RPMI7951 (cell line): Measurements from ENCODE around the gene TRAF5. TPM values are rescaled to one million over a fixed set of nuclear protein-coding genes. Genes with fewer than 3 reads are reported as not detected.
"Not testable (repeated sequence)": the region's sequence is repeated elsewhere in the genome, so short reads cannot be mapped to it uniquely, and the experiment has no call there.

Source experiments
- DNase-seq: peaks from one replicate; pipeline ENCODE4 v3.0.0-alpha.2; 2012; ENCODE audit warnings: low read depth
- total RNA-seq: library from RNA; depleted of rRNA; stranded (reverse); fragments of >200 nt; shearing (Covaris generic); gene quantifications from 2 replicates; pipeline ENCODE4 v1.2.3, GENCODE V29; 2014; rRNA removed

The TRAF5 gene, protein sequence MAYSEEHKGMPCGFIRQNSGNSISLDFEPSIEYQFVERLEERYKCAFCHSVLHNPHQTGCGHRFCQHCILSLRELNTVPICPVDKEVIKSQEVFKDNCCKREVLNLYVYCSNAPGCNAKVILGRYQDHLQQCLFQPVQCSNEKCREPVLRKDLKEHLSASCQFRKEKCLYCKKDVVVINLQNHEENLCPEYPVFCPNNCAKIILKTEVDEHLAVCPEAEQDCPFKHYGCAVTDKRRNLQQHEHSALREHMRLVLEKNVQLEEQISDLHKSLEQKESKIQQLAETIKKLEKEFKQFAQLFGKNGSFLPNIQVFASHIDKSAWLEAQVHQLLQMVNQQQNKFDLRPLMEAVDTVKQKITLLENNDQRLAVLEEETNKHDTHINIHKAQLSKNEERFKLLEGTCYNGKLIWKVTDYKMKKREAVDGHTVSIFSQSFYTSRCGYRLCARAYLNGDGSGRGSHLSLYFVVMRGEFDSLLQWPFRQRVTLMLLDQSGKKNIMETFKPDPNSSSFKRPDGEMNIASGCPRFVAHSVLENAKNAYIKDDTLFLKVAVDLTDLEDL
- total RNA-seq = 6.4 and 7.9 TPM in 2 replicates

DNA sequence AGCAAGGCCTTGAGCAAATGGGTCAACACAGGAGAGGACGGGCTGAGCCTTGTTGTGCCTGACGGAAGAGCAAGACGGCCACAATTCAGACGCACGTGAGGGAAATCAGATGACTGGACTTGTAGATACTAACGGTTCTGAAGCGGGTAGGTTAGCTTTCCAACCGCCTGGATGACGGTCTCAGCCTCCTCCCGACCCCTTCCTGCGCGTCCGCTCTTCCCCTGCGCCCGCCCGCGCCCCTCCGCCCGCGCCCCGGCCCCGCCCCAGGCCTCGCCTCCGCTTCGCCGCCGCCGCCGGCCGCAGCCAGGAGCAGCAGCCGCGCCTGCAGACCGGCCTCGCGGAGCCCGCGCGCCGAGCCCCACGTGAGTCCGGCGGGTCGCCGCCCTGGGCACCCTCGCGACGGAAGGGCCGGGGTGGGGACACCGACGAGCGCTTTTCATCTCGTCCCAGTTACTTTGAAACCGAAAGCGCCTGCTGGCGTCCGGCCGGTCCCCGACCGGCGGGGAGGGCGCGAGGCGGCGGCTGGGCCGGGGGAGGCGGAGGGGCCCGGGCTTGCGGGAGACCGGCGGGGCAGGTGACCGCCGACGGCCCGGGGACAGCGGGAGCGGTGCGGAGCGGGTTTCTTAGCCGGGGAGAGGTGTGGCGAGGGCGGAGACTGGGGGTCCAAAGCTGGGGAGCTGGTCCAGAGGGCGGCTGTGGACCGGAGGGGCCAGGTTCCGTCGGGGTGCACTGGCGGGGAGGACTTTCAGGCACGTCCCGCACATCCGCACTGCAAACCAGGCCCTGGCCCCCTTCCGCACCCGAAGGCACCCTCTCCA lies at the start of gene TRAF5:
TSS of gene TRAF5 (plus strand) at position 306 of the 818 bp plus-strand sequence. CDS start 26,407 bp downstream, outside the sequence.
- DNase-seq = peak; percentile 51

DNA sequence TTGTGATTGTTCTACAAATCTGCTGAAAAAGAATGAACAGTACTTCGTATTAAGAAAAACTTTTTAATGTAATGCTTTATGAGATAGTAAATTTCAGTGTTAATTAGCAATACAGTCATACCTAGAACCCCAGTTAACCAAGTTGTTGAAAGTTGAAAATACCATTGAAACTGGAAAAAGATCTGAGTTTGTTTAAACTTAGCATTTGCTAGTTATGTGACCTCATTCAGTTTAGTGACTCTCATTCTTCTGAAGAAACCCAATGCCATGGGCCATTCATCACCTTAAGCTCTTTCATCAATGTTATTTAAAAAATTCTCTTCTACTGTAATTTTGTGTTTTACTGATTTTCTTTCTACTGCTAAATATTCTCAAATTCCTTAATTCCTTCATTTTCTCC lies 47.3 kb upstream of the TRAF5 start:
- no peak for DNase-seq

DNA sequence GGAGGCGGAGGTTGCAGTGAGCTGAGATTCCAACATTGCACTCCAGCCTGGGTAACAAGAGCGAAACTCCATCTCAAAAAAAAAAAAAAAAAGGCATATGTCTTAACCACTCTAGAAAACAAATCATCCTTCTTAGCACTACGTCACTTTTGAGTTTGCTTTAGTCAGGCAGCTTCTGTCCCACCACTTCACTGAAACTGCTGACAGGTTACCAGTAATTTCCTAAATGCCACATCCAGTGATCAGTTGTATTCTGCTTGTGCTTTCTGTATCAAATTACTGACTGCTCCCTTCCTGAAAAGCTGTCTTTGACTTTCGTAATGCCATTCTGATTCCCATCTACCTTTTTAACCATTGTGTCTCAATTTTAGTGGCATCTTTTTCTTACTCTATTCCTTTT lies 45.7 kb upstream of the TRAF5 start:
- DNase-seq = no peak

DNA sequence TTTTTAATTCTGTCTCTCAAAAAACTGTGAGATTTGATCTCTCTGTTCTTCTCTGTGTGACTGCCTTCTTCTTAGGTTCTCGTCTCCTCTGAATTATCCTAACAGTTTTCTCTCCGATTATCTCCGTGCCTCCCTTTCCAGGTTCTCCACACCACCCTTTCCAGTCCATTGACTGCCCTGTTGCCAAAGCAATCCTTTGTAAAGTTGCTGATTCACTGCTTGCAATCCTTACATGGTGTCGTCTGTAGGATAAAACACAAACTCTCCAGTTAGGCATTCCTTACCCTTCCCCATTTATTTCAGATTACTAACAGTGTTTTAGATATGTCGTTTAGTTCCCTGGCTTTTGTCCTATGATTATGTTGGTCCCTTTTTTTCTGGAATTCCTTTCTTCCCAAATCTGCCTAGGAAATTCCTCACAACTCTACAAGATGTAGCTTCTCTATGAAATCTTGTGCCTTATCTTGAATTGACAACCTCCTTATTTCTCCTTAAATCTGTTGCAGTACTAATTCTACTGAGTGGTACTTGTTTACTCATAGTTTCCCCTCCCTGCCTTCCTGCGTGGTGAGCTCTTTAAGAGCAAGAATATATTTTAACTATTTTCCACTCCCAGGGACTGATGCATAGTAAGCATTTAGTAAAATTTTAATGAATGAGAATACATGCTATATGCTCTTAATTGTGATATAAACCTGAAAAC lies 45.2 kb upstream of the TRAF5 start:
- DNase-seq = no peak

DNA sequence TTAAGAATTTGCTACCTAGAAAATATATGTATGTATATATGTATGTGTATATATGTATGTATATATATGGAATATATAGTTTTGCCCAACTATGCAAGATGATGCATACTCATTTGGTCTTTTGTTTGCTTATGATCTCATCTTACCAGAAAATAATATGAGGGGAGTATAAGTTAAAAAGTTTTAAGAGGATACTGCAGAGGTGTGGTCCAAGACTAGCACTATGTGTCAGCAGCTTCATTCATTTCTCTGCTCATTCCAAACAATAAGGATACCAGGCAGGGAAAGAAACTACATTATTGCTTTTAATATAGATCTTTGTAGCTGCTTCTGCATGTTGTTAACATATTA lies 44.6 kb upstream of the TRAF5 start:
- DNase-seq = no peak

DNA sequence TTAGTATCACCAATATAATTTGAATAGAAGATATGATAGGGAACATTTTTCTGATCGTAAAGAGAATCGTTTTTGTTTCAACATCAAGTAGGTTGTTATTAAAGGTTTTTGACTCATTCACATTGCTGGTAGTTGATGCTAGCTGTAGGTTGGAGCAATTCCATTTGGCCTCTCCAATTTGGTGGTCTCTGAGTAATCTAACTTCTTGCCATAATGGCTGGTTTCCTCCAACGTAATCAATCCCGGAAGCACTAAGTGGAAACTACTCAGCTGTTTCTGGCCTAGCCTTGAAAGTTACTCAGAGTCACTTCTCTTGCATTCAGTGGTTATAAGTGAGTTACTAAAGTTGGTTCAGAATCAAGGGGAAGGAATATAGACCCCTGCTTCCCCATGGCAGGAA lies 41.4 kb upstream of the TRAF5 start:
- DNase-seq = no peak

DNA sequence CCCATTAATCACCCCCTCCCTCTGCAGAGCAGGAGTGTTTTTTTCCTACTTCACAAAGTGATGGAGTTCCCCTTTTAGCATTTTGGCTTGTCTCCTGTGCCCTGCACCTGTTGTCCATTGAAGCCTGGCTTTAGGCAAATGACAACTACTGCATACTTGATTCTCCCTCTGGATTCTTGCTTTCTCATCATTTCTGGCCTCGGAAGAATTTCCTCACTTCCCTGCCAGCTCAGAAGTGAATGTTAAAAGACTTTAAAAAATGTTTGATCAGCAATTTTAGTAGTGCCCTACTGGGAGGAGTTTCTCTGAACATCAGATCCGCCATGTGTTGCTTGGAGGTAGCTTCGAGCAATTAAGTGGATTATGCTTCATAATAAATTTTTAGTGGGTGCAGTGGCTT lies 39.4 kb upstream of the TRAF5 start:
- DNase-seq = no peak

DNA sequence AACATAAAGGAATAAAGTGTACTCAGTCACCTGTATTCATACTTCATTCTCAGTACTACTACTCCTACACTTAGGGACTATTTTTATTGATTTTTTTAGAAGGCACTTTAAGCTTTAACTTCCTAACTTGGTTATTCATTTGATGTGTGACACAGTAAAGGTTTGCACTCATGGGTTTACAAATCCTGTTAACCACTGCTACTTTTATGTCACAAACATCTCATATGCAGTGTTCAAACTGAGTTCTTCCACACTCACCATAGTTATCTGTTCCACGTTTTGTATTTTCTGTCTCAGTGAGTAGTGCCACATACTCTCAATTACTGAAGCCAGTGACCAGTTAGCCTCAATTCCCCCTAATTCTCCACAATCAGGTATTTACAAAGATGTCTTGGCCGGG lies 34.2 kb upstream of the TRAF5 start:
- DNase-seq = no peak

DNA sequence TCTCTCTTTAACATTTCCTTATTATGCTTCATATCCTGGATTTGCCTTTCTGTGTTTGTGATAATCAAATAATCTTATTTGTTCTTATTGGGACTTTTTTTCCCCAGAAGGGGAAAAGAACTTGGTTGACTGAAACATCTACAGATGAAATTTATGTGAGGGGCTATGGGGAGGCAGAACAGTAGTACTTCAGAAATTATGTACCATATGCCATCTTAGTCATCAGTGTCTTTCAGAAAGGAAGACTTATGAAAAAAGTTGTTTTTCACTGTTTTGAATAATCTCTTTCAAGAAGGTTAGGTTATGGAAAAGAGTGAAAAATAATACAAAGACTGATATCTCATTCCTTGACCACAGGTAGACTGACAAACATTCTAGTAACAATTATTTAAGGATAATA lies 30.2 kb upstream of the TRAF5 start:
- DNase-seq = no peak

DNA sequence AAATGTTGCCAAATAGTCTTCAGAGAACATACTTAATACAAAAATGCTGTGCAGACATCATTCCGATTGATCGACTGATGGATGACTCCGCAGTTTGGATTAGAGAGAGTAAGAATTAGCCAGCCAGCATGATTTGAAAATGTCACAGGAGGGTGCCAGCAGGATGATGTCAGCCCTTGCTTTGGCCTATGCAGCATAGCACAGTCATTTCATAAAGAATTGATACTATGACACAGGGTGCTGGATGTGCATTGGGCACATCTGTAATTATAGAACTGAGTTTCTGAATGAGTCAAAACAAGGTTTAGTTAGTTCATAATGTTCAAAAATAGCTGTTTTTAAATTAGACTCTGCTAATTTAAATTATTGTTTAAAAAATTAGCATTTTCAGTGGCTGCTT lies 21.6 kb upstream of the TRAF5 start:
- DNase-seq = no peak

DNA sequence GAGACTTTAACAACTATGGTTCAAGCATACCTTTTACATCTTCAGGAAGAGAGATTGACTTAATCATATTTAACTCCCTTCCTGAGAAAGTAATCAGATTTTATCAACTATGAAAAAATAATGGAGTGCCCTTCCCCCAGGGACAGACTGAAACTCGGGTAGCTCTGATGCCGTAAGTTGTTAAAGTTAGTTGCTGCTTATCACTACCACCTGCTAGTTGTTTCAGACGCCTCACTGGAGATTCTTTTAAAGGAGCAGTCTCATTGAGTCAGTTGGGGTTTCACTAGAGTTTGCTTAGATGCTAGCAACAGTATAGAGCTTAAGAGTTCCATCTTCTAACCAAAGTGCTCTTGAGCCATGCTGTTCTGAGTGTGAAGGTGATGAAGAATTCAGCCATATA lies 17.0 kb upstream of the TRAF5 start:
- DNase-seq = no peak

DNA sequence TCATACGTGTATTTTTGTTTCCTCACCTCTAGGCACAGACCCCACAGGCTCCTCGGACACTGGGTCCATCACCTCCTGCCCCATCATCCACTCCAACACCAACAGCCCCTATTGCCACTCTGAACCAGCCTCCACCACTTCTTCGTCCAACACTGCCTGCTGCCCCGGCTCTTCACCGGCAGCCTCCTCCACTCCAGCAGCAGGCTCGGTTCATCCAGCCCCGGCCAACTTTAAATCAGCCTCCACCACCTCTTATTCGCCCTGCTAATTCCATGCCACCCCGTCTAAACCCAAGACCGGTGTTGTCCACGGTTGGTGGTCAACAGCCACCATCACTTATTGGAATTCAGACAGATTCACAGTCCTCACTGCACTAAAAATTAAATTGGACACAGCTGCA lies 13.2 kb upstream of the TRAF5 start:
- no peak for DNase-seq

DNA sequence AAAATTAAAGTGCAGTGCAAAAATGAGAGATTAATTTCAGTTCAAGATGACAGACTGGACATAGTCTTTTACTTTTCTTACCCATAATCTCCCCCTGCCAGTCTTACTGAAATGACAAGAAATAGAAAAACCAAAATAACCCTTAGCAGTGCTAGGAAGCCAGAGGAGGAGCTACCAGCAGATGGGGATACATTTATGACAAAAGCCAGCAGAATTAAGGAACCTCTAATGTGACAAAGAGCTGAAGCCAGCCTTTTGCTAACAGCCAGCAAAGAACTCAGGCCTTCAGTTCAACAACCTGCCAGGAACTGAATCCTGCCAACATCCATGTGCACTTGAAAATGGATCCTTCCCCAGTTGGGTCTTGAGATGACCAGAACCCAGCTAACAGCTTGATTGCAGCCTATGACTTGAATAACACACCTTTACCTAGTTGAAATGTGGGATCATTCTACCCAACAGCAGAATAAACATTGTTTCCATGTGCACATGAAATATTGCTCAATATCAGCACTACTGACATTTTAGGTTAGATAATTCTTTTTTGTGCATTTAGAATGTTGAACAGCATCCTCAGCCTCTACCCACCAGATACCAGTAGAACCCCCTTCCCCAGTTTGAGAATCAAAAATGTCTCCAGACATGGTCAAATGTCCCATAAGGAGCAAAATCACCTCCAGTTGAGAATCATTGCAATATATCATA lies 7.9 kb upstream of the TRAF5 start:
- DNase-seq = no peak

DNA sequence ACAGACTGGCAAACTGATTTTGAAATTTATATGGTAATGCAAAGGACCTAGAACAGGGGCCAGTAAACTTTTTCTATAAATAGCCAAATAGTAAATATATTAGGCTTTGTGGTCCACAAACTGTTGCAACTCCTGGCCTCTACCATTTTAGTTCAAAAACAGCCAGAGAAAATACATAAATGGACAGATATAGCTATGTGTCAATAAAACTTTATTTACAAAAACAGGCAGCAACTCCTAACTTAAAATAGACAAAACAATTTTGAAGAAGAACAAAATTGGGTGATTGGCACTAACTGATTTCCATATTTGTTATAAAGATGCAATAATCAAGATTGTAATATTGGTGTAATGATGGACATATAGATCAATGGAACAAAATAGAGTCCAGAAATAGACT lies 6.7 kb upstream of the TRAF5 start:
- DNase-seq = no peak

DNA sequence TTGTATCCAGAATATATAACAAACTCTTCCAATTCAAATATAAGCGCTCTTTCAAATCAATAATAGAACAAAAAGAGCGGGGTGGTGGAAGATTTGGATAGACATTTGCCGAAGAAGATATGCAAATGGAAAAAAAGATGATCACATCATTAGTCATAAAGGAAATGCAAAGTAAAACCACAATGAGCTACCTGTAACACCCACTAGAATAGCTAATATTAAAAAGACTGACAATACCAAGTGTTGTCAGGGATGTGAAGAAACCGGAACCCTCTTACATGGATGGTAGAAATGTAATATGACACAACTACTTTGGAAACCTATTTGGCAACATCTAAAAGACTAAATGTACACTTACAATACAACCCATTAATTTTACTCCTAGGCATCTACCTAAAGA lies 5.7 kb upstream of the TRAF5 start:
- peak; percentile 21 for DNase-seq

DNA sequence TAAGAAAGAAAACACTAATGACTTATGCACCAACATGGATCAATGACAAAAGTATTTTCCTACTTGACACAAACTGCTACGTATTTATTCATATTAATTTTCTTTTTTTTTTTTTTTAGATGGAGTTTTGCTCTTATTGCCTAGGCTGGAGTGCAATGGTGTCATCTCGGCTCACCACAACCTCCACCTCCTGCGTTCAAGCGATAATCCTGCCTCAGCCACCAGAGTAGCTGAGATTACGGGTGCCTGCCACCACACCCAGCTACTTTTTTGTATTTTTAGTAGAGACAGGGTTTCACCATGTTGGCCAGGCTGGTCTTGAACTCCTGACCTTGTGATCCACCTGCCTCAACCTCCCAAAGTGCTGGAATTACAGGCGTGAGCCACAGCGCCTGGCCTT lies 5.0 kb upstream of the TRAF5 start:
- not testable (repeated sequence) for DNase-seq

DNA sequence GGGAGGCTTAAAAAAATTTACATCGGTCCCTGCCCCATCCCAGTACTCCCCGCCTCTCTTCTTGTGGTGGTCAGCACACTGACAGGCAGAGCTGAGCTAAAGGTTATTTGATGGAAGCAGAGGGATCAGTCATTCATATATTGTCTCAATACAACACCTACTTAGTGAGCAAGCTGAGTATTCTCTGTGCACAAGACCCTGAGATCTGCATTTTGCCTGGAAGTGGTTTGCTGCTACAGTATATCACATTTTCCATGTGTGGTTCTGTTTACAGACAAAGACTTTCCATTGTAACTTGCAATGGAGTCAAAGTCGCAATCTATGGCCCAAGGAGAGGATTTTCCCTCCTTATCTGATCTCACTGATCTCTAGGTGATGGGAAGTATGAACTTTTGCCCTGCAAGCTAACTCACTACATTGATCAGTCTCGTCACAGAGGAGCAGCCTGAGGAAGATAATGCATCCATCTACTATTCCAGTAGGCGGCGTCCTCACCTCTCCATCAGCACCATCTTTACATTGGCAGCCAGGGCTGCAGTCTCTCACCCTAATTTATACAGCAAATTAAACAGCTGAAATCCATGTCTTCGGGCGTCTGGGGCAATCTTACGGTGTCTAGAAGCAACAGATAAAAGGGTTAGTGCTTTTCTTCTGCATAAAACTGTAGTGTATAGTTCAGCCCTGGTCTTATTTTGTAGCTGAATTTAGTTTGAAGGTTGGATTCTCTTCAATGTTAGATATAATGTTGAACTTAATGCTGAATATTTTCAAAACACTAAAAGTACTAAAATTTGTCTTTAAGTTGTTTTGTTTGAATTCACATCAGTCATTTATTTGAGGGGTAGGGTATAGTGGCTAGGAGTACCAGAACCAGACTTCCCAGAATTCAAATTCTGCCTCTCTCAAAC lies 3.2 kb upstream of the TRAF5 start:
- DNase-seq = peak; percentile 60

DNA sequence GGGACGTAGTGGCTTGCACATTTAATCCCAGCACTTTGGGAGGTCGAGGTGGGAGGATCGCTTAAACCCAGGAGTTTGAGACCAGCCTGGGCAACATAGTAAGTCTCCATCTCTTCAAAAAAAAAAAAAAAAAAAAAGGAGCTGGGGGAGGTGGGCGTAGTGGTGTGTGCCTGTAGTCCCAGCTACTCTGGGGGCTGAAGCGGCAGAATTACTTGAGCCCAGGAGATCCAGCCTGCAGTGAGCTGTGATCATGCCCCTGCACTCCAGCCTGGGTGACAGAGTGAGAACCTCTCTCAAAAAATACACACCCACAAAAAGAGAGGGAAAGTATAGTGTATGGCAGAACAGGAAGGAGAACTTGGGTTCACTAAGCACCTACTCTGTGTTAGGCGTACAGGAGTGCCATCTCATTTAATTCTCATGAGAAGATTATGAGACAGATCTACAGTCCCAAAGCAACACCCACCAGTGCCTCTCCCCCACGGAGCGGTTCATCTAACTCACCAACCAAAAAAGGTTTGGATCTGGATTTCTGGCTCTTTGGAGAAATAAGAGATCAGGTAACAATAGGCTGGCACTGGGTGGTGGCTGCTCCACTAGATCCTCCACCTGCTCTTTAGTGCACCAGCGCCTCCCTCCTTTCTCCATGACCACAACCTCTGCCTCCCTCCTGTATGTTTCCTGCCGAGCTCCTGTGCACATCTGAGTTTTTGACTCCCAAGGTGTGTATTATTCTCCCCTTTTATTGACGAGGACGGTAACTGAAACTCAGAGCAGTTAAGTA lies 1.4 kb upstream of the TRAF5 start:
- no peak for DNase-seq

DNA sequence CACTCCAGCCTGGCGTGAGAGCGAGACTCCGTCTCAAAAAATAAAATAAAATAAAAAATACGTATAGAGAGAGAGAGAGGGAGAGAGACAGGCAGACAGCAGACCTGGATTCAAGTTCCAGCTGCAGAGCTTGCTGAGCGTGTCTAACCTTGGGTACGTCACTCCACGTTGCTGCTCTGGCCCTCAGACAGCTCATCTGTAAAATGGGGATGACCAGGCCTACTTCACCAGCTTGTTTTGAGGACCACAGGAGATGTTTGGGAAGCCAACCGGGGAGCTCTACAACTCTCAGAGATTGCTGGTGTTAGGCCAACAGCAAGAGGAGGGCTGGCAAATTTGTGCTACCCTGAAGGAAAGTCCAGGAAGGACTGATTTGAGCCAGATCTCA lies 499 bp upstream of the TRAF5 start:
- no peak for DNase-seq
